ENCODE data around the gene CRISP1. TPM values are rescaled to one million over a fixed set of nuclear protein-coding genes. Genes with fewer than 3 reads are reported as not detected.

The CRISP1 gene
- total and polyA plus RNA-seq, 9 donors, result not detected

GRCh38 chr6:49911252-49911651, 44.9 kb upstream of the CRISP1 start:
- Histone ChIP-seq H3K4me3 (no peak overlapping the region), H3K9me3 (no peaks in the 10 kb centered on the region), H3K4me1 (ENCODE audit: insufficient read depth) (no peaks in the 10 kb centered on the region), H3K27me3 (no peaks in the 10 kb centered on the region), H3K27ac (no peak overlapping the region), H3K36me3 (no peaks in the 10 kb centered on the region)
- TF ChIP-seq EP300 (IDR thresholded peaks at IDR 0.05) (no peak), CTCF (IDR thresholded peaks at IDR 0.05) (no peak), POLR2A (IDR thresholded peaks at IDR 0.05) (no peak)
- 86 to 94% (median 88%) methylated on average over 2 of the region's 2 CpGs for WGBS, 3 donors
- no peak for DNase-seq
- intact Hi-C loops (cut with DNase I), result no loop called here

- Histone ChIP-seq H3K27me3 (no peaks in the 10 kb centered on the region), H3K36me3 (no peaks in the 10 kb centered on the region), H3K27ac (no peak overlapping the region), H3K9me3 (no peaks in the 10 kb centered on the region), H3K4me3 (no peak overlapping the region), H3K4me1 (ENCODE audit: insufficient read depth) (no peaks in the 10 kb centered on the region)
- WGBS, 3 donors, result 23 to 38% (median 27%) methylated on average over 2 of the region's 2 CpGs
- intact Hi-C loops (cut with DNase I), result no loop called here
- no peak for DNase-seq
- TF ChIP-seq POLR2A (IDR thresholded peaks at IDR 0.05), result no peak
- no peak for TF ChIP-seq CTCF (IDR thresholded peaks at IDR 0.05)
- no peak for TF ChIP-seq EP300 (IDR thresholded peaks at IDR 0.05)
Observed at GRCh38 chr6:49909563-49909962, 43.2 kb upstream of the CRISP1 start.

- H3K27me3 ChIP-seq, result no peaks in the 10 kb centered on the region
- H3K27ac ChIP-seq, result no peak overlapping the region
- WGBS, 3 donors, result 72 to 79% (median 72%) methylated on average over 1 of the region's 1 CpG
- no peak overlapping the region for H3K4me3 ChIP-seq
- no peak for DNase-seq
- H3K9me3 ChIP-seq, result no peaks in the 10 kb centered on the region
- no peaks in the 10 kb centered on the region for H3K36me3 ChIP-seq
- no peaks in the 10 kb centered on the region for H3K4me1 ChIP-seq (ENCODE audit: insufficient read depth)
- intact Hi-C loops (cut with DNase I), result no loop called here
- no peak for TF ChIP-seq POLR2A (IDR thresholded peaks at IDR 0.05)
- TF ChIP-seq EP300 (IDR thresholded peaks at IDR 0.05), result no peak
- no peak for TF ChIP-seq CTCF (IDR thresholded peaks at IDR 0.05)
Observed at GRCh38 chr6:49906526-49906925, 40.2 kb upstream of the CRISP1 start.

GRCh38 chr6:49905296-49905695, 39.0 kb upstream of the CRISP1 start:
- intact Hi-C loops (cut with DNase I), result no loop called here
- H3K27me3 ChIP-seq, result no peaks in the 10 kb centered on the region
- no peaks in the 10 kb centered on the region for H3K9me3 ChIP-seq
- 14 to 20% (median 17%) methylated on average over 2 of the region's 2 CpGs for WGBS, 3 donors
- no peak for TF ChIP-seq POLR2A (IDR thresholded peaks at IDR 0.05)
- no peak for TF ChIP-seq CTCF (IDR thresholded peaks at IDR 0.05)
- TF ChIP-seq EP300 (IDR thresholded peaks at IDR 0.05), result no peak
- H3K4me1 ChIP-seq (ENCODE audit: insufficient read depth), result no peaks in the 10 kb centered on the region
- no peak overlapping the region for H3K4me3 ChIP-seq
- no peak overlapping the region for H3K27ac ChIP-seq
- H3K36me3 ChIP-seq, result no peaks in the 10 kb centered on the region
- DNase-seq, result no peak

GRCh38 chr6:49902856-49903255, 36.5 kb upstream of the CRISP1 start:
- TF ChIP-seq POLR2A (IDR thresholded peaks at IDR 0.05) (no peak), EP300 (IDR thresholded peaks at IDR 0.05) (no peak), CTCF (IDR thresholded peaks at IDR 0.05) (no peak)
- Histone ChIP-seq H3K36me3 (no peaks in the 10 kb centered on the region), H3K27ac (no peak overlapping the region), H3K4me3 (no peak overlapping the region), H3K4me1 (ENCODE audit: insufficient read depth) (no peaks in the 10 kb centered on the region), H3K9me3 (no peaks in the 10 kb centered on the region), H3K27me3 (no peaks in the 10 kb centered on the region)
- WGBS, 3 donors, result 17 to 46% (median 21%) methylated on average over 2 of the region's 2 CpGs
- intact Hi-C loops (cut with DNase I), result no loop called here
- DNase-seq, result no peak
